ENCODE measurements around the gene GYPB. TPM values are rescaled to one million over a fixed set of nuclear protein-coding genes. Genes with fewer than 3 reads are reported as not detected.
"Not testable (repeated sequence)": the region's sequence is repeated elsewhere in the genome, so short reads cannot be mapped to it uniquely, and the experiment has no call there.

The GYPB gene
- polyA plus RNA-seq, 1 donor from 2014 or later: not detected

GRCh38 chr4:144016057-144016605 is 3.0 kb downstream of the GYPB start:
- not testable (repeated sequence) for H3K9me3 ChIP-seq (ENCODE audit: low read length); H3K79me2 ChIP-seq (replicated peaks; ENCODE audit: insufficient read depth, low read length); H3K4me3 ChIP-seq (ENCODE audit: low read length); H3K36me3 ChIP-seq (ENCODE audit: insufficient read depth, low read length); H3K27me3 ChIP-seq (ENCODE audit: insufficient read depth, low read depth, low read length); H3K9ac ChIP-seq (ENCODE audit: low read length); H2AFZ ChIP-seq (ENCODE audit: low read depth, low read length); H4K20me1 ChIP-seq (ENCODE audit: insufficient read depth); H3F3A ChIP-seq (ENCODE audit: insufficient read depth, low read length, poor library complexity, severe bottlenecking); H3K9me2 ChIP-seq (ENCODE audit: insufficient read depth, low read length); H3K4me2 ChIP-seq (ENCODE audit: low read length); H3K27ac ChIP-seq (ENCODE audit: low read length)

GRCh38 chr4:144014808-144015207 is 4.4 kb downstream of the GYPB start:
- no peaks in the 10 kb centered on the region for H3K36me3 ChIP-seq (ENCODE audit: insufficient read depth, low read length)
- H3K27ac ChIP-seq (ENCODE audit: low read length): no peak overlapping the region
- no peak overlapping the region for H3K9ac ChIP-seq (ENCODE audit: low read length)
- H3K79me2 ChIP-seq (replicated peaks; ENCODE audit: insufficient read depth, low read length): no peaks in the 10 kb centered on the region
- H3K27me3 ChIP-seq (ENCODE audit: insufficient read depth, low read depth, low read length): no peaks in the 10 kb centered on the region
- H3K9me3 ChIP-seq (ENCODE audit: low read length): no peaks in the 10 kb centered on the region
- no peaks in the 10 kb centered on the region for H3F3A ChIP-seq (ENCODE audit: insufficient read depth, low read length, poor library complexity, severe bottlenecking)
- no peaks in the 10 kb centered on the region for H4K20me1 ChIP-seq (ENCODE audit: insufficient read depth)
- no peaks in the 10 kb centered on the region for H3K9me2 ChIP-seq (ENCODE audit: insufficient read depth, low read length)
- no peak for TF ChIP-seq MXI1 (conservative IDR thresholded peaks at IDR 0.05; ENCODE audit: poor library complexity, severe bottlenecking)
- no peak for TF ChIP-seq SMC3 (conservative IDR thresholded peaks at IDR 0.05; ENCODE audit: poor library complexity)
- no peak for TF ChIP-seq EP300 (conservative IDR thresholded peaks at IDR 0.05; ENCODE audit: poor library complexity, severe bottlenecking)
- no peak for TF ChIP-seq POLR2AphosphoS5 (IDR thresholded peaks at IDR 0.05)
- no peak for TF ChIP-seq TAF1 (IDR thresholded peaks at IDR 0.05; ENCODE audit: low read depth)
- no peak for TF ChIP-seq CTCF (IDR thresholded peaks at IDR 0.05; ENCODE audit: poor library complexity, severe bottlenecking)
- TF ChIP-seq REST (IDR thresholded peaks at IDR 0.05; ENCODE audit: borderline replicate concordance): no peak
- TF ChIP-seq EZH2 (IDR thresholded peaks at IDR 0.05; ENCODE audit: borderline replicate concordance, insufficient read depth, low read length, poor library complexity, severe bottlenecking): no peak
- no peak for TF ChIP-seq RAD21 (conservative IDR thresholded peaks at IDR 0.05)
- no peak overlapping the region for H2AFZ ChIP-seq (ENCODE audit: low read depth, low read length)
- no peak overlapping the region for H3K4me3 ChIP-seq (ENCODE audit: low read length)
- H3K4me2 ChIP-seq (ENCODE audit: low read length): no peak overlapping the region

- H4K20me1 ChIP-seq (ENCODE audit: insufficient read depth); H3K79me2 ChIP-seq (replicated peaks; ENCODE audit: insufficient read depth, low read length); H2AFZ ChIP-seq (ENCODE audit: low read depth, low read length); H3K36me3 ChIP-seq (ENCODE audit: insufficient read depth, low read length); H3K9me3 ChIP-seq (ENCODE audit: low read length); H3K4me3 ChIP-seq (ENCODE audit: low read length); H3K9ac ChIP-seq (ENCODE audit: low read length); H3K9me2 ChIP-seq (ENCODE audit: insufficient read depth, low read length); H3K4me2 ChIP-seq (ENCODE audit: low read length); H3F3A ChIP-seq (ENCODE audit: insufficient read depth, low read length, poor library complexity, severe bottlenecking); H3K27me3 ChIP-seq (ENCODE audit: insufficient read depth, low read depth, low read length); H3K27ac ChIP-seq (ENCODE audit: low read length): not testable (repeated sequence)
These were observed 10.6 kb downstream of the GYPB start for GRCh38 chr4:144008602-144009001.

- H2AFZ ChIP-seq (ENCODE audit: low read depth, low read length); H3K4me2 ChIP-seq (ENCODE audit: low read length); H3K9ac ChIP-seq (ENCODE audit: low read length); H3K4me3 ChIP-seq (ENCODE audit: low read length); H3K9me3 ChIP-seq (ENCODE audit: low read length); H3K27ac ChIP-seq (ENCODE audit: low read length); H4K20me1 ChIP-seq (ENCODE audit: insufficient read depth); H3K36me3 ChIP-seq (ENCODE audit: insufficient read depth, low read length); H3K79me2 ChIP-seq (replicated peaks; ENCODE audit: insufficient read depth, low read length); H3F3A ChIP-seq (ENCODE audit: insufficient read depth, low read length, poor library complexity, severe bottlenecking); H3K9me2 ChIP-seq (ENCODE audit: insufficient read depth, low read length); H3K27me3 ChIP-seq (ENCODE audit: insufficient read depth, low read depth, low read length): not testable (repeated sequence)
These were observed 11.2 kb downstream of the GYPB start for GRCh38 chr4:144007960-144008359.

- not testable (repeated sequence) for H3K4me3 ChIP-seq (ENCODE audit: low read length); H3K9me3 ChIP-seq (ENCODE audit: low read length); H2AFZ ChIP-seq (ENCODE audit: low read depth, low read length); H3K4me2 ChIP-seq (ENCODE audit: low read length); H3K79me2 ChIP-seq (replicated peaks; ENCODE audit: insufficient read depth, low read length); H3K9ac ChIP-seq (ENCODE audit: low read length); H3K36me3 ChIP-seq (ENCODE audit: insufficient read depth, low read length); H4K20me1 ChIP-seq (ENCODE audit: insufficient read depth); H3K27me3 ChIP-seq (ENCODE audit: insufficient read depth, low read depth, low read length); H3F3A ChIP-seq (ENCODE audit: insufficient read depth, low read length, poor library complexity, severe bottlenecking); H3K27ac ChIP-seq (ENCODE audit: low read length); H3K9me2 ChIP-seq (ENCODE audit: insufficient read depth, low read length)
These were observed 12.9 kb downstream of the GYPB start for GRCh38 chr4:144006200-144006803.
